HFF-Myc (cell line): ENCODE results near the gene PTPRC.

Experiments
- DNase-seq: peaks from one replicate; pipeline ENCODE4 v3.0.0-alpha.2; 2011; ENCODE audit warnings: low read depth; ENCODE audit errors: extremely low read depth
- H3K4me3 ChIP-seq: replicated peaks from 2 replicates; pipeline ENCODE4 v1.5.1; 2011; ENCODE audit warnings: low read depth, mild to moderate bottlenecking, control low read depth, low read length
- TF ChIP-seq, protein P1 (sequence below): IDR thresholded peaks from 2 replicates; pipeline ENCODE4 v1.5.1; 2012; ENCODE audit warnings: mild to moderate bottlenecking, low read depth, low read length, control low read depth; ENCODE audit errors: missing control alignments

Gene PTPRC

DNA sequence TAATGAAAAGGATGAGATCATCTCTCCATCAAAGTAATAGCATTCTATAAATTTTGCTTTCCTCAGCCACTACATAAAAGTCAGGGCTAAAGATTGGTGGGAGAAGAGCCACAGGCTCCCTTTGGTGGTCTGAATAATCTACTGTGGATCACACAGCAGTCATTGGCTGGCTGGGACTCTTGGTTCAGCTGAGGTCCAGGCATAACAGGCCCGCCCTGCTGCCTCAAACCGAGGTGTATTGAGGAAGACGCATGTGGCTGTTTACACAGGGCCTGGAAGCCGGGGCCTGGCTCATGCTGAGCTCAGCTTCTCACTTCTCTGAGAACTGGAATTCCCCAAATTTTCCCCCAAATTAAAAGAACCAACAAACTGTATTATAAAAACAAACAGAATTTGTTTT lies 139.2 kb downstream of the PTPRC start:
- no peak for DNase-seq
- H3K4me3 ChIP-seq, result no peak overlapping the region
- TF ChIP-seq, protein P1, sequence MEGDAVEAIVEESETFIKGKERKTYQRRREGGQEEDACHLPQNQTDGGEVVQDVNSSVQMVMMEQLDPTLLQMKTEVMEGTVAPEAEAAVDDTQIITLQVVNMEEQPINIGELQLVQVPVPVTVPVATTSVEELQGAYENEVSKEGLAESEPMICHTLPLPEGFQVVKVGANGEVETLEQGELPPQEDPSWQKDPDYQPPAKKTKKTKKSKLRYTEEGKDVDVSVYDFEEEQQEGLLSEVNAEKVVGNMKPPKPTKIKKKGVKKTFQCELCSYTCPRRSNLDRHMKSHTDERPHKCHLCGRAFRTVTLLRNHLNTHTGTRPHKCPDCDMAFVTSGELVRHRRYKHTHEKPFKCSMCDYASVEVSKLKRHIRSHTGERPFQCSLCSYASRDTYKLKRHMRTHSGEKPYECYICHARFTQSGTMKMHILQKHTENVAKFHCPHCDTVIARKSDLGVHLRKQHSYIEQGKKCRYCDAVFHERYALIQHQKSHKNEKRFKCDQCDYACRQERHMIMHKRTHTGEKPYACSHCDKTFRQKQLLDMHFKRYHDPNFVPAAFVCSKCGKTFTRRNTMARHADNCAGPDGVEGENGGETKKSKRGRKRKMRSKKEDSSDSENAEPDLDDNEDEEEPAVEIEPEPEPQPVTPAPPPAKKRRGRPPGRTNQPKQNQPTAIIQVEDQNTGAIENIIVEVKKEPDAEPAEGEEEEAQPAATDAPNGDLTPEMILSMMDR, result no peak

DNA sequence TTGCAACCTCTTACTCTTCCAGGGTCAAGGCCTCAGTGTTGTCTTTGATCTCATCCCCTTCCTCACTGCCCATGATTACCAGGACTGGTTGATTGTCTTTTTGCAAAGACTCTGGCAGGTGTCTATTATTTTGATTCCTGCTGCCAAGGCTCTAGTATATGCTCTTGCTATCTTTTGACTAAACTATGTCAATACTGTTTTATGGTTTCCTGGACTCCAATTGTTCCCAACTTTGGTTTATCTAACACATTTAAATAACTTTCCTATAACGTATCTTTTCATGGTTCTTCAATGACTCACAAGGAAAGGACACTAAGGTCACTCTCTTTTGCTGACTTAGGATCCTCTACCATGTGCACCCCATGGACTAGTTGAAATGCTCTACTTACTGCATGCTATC lies 141.5 kb downstream of the PTPRC start:
- DNase-seq, result no peak
- TF ChIP-seq, protein P1, result no peak
- H3K4me3 ChIP-seq, result no peak overlapping the region

DNA sequence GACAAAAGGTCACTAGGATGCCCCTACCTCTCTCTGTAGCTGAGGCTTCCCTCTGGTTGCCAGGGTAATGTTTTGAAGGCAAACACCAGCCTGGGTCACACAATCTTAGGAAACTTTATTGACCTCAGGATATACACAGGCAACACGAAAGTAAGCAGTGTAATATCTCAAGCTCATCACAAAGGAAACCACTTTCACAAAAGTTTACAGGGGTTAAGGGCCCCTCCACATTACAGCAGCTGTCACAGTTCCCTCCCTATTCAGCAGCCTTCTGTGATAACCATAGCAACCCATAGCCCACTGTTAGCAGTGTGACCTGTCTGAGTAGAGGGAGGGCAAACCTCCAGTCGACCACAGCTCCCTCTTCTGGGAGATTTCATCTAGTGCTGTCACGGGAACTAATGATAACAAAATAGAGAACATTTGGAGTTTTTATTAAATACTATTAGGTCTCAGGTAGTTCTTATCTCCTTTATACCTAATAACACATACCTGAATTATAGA lies 149.8 kb downstream of the PTPRC start:
- H3K4me3 ChIP-seq, result no peak overlapping the region
- TF ChIP-seq, protein P1, result peak; percentile 32
- no peak for DNase-seq

DNA sequence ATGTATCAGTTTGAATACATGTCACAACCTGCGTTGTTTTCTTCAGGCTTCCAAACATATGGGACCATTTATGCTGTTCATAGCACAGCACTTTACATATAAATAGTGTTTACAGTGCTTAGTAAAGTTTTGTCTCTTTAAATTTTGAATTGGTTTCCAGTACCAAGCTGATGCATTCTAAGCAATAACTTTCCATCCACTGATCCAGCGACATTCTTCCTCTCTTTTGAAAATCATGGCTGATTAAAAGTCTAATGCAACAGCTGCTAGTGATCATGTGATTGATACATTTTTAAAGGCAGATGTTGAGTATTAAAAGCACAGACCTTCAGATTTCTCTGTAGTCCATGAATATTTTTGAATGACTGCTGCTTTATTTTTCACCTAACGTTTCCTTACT lies 154.9 kb downstream of the PTPRC start:
- no peak for DNase-seq

DNA sequence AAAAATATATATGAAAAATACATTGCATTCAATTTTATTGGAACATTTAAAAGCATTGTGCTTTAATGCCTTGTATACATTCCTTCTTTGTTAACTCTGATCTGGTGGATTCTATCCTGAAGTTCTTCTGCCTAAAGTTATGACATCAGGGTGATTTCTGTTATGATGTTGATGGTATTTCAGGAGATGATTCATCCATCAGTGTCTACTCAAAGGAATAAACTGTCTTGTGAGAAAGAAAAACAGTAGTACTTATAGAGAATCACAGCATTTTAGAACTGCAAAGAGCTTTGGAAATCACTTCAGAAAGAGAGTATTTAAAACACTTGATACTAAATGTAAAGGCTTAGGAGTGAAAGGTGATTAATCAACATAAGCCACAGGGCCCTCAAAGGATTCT lies 155.7 kb downstream of the PTPRC start:
- no peak for DNase-seq
- TF ChIP-seq, protein P1, result no peak
- no peak overlapping the region for H3K4me3 ChIP-seq

More for the DNA sequence above, 154.9 kb downstream of the PTPRC start:
- TF ChIP-seq, protein P1, result no peak
- no peak overlapping the region for H3K4me3 ChIP-seq

DNA sequence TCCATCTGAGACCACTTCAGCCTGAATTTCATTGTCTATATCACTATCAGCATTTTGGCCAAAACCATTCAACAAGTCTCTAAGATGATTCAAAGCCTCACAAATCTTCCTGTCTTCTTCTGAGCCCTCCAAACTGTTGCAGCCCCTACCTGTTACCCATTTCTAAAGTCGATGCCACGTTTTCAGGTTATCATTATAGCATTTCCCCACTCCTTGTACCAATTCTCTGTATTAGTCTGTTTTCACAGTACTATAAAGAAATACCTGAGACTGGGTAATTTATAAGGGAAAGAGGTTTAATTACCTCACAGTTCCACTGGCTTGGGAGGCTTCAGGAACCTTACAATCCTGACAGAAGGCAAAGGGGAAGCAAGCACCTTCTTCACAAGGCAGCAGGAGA lies 158.8 kb downstream of the PTPRC start:
- TF ChIP-seq, protein P1, result no peak
- no peak overlapping the region for H3K4me3 ChIP-seq
- no peak for DNase-seq

DNA sequence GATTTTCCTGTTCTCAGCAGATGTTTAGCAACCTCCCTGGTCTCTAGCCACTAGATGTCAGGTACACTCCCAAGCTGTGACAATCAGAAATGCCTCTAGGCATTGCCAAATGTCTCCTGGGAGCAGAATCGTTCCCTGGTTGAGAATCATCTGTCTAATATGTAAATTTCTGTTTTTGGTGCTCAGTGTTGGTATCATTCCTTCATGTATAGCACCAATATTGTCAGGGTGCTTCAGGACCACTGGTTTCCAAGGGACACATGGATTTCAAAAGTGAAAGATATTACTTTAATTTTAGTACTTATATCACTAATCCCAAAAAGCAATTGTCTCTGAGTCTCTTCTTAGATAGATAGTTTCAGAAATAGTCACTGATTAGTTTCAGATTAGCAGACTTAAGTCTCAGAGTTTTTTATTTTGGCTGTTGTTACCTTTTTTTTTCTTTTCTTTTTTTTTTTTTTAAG lies 160.1 kb downstream of the PTPRC start:
- no peak for DNase-seq
- H3K4me3 ChIP-seq, result no peak overlapping the region
- TF ChIP-seq, protein P1, result no peak
